T-helper 2 cell (primary cell): ENCODE data around the gene HOXB3.
A peak's percentile ranks its signal among the peaks of the same experiment; 100 is the strongest.

ENCODE experiments used
- DNase-seq, 5 experiments: peaks; one replicate each; pipeline versions ENCODE4 v3.0.0 to v3.0.0-alpha.2; 2012 to 2022

Gene HOXB3

GRCh38 chr17:48612456-48612853 lies 22.4 kb upstream of the HOXB3 start:
- DNase-seq, result no peak

GRCh38 chr17:48611681-48612455 lies 21.8 kb upstream of the HOXB3 start:
- DNase-seq, result no peak

GRCh38 chr17:48611213-48611612 lies 21.2 kb upstream of the HOXB3 start:
- no peak for DNase-seq

GRCh38 chr17:48610282-48611211 lies 20.5 kb upstream of the HOXB3 start, which contains the start of gene HOXB7:
Gene HOXB7, minus strand, starts transcription at chr17:48611017. Its CDS starts 99 bp downstream, at chr17:48610918.
- DNase-seq, result peak; percentile 43 to 64 (median 52)

GRCh38 chr17:48609759-48610281 lies 19.8 kb upstream of the HOXB3 start:
- DNase-seq, result no peak

- DNase-seq, result no peak
Measured at GRCh38 chr17:48609033-48609432, 19.0 kb upstream of the HOXB3 start.

GRCh38 chr17:48608494-48608834 lies 18.4 kb upstream of the HOXB3 start:
- no peak for DNase-seq

GRCh38 chr17:48606892-48607614 lies 17.0 kb upstream of the HOXB3 start:
- no peak for DNase-seq

GRCh38 chr17:48605991-48606891 lies 16.2 kb upstream of the HOXB3 start:
- no peak for DNase-seq

- no peak for DNase-seq
Measured at GRCh38 chr17:48605409-48605919, 15.4 kb upstream of the HOXB3 start.

GRCh38 chr17:48604770-48605329 lies 14.8 kb upstream of the HOXB3 start, which contains the start of gene HOXB6:
Gene HOXB6, minus strand, starts transcription at chr17:48604986. Its CDS starts 6,836 bp downstream, at chr17:48598150.
- DNase-seq, result no peak

GRCh38 chr17:48603959-48604769 lies 14.1 kb upstream of the HOXB3 start:
- no peak for DNase-seq

GRCh38 chr17:48601539-48602425 lies 11.7 kb upstream of the HOXB3 start:
- DNase-seq, result no peak

GRCh38 chr17:48601207-48601538 lies 11.1 kb upstream of the HOXB3 start:
- no peak for DNase-seq

GRCh38 chr17:48600244-48601098 lies 10.4 kb upstream of the HOXB3 start:
- DNase-seq, result no peak

GRCh38 chr17:48599354-48599753 lies 9.3 kb upstream of the HOXB3 start:
- DNase-seq, result no peak

GRCh38 chr17:48598736-48599135 lies 8.7 kb upstream of the HOXB3 start:
- no peak for DNase-seq
